WTC11 (cell line): Measurements from ENCODE around the gene TADA2A. TPM values are rescaled to one million over a fixed set of nuclear protein-coding genes. Genes with fewer than 3 reads are reported as not detected.

ENCODE experiments used
- ATAC-seq: fragments of 200-7000 bp; cut with Tn5 transposase; 2 replicates; pipeline ENCODE4 v1.10.0; 2021; ENCODE audit warnings: mild to moderate bottlenecking, moderate library complexity
- CTCF ChIA-PET: fragments of 300-600 bp; sonication (Branson Sonifier 250); formaldehyde crosslinking; loops from one replicate; lab custom pipeline; 2021; ENCODE audit warnings: antibody characterized with exemption; lab: Charles Lee
- POLR2A ChIA-PET: fragments of 350-600 bp; sonication (Branson Sonifier 250); formaldehyde crosslinking; loops from one replicate; lab custom pipeline; 2021; ENCODE audit warnings: antibody characterized with exemption; lab: Charles Lee
- DNase-seq: peaks from one replicate; pipeline ENCODE4 v3.0.0; 2021; ENCODE audit warnings: low spot score
- H3K27ac Mint-ChIP-seq: 2 replicates; pipeline ENCODE4 v1.8.0; 2021; ENCODE audit warnings: mixed read lengths
- H3K27me3 Mint-ChIP-seq: 2 replicates; pipeline ENCODE4 v1.8.0; 2021; ENCODE audit warnings: low read depth, mild to moderate bottlenecking, moderate library complexity, mixed read lengths
- H3K36me3 Mint-ChIP-seq: 2 replicates; pipeline ENCODE4 v1.8.0; 2021; ENCODE audit warnings: mixed read lengths
- H3K4me1 Mint-ChIP-seq: 2 replicates; pipeline ENCODE4 v1.8.0; 2022; ENCODE audit warnings: mixed read lengths
- H3K4me3 Mint-ChIP-seq: 2 replicates; pipeline ENCODE4 v1.8.0; 2021; ENCODE audit warnings: mild to moderate bottlenecking, moderate library complexity, mixed read lengths
- H3K9me3 Mint-ChIP-seq: 2 replicates; pipeline ENCODE4 v1.8.0; 2021; ENCODE audit warnings: mixed read lengths
- CTCF ChIP-seq: fragments of 200-600 bp; IDR thresholded peaks from 2 replicates; pipeline ENCODE4 v1.8.0; 2022; ENCODE audit warnings: antibody characterized with exemption
- SMAD3 ChIP-seq: sonication (generic); formaldehyde crosslinking; IDR thresholded peaks from 2 replicates; pipeline ENCODE4 v1.8.0; 2022; ENCODE audit warnings: missing genetic modification reagents, mild to moderate bottlenecking, borderline replicate concordance
- total RNA-seq: library from RNA; stranded (reverse); gene quantifications from 3 replicates; pipeline ENCODE4 v1.2.3, GENCODE V29; 2021

Gene TADA2A
- total RNA-seq, 1 experiment from 2014 or later: 16.5 TPM

- H3K9me3 Mint-ChIP-seq: no peaks in the 10 kb centered on the region
- TF ChIP-seq CTCF: peak; percentile 47
- TF ChIP-seq SMAD3: no peak
- no peaks in the 10 kb centered on the region; the same call in 1 of the 2 replicates for H3K27me3 Mint-ChIP-seq
- peaks cover 9% of the 10 kb centered on the region for H3K36me3 Mint-ChIP-seq
- no peak overlapping the region for H3K4me3 Mint-ChIP-seq
- H3K27ac Mint-ChIP-seq: peak overlapping the region; percentile 26; the same call in 1 of the 2 replicates
- no peaks in the 10 kb centered on the region for H3K4me1 Mint-ChIP-seq
- ChIA-PET CTCF (interaction anchor here (0.6 to 2.0 kb wide), 24 partner anchors 11 to 317 kb away, joined by 3 to 21 read pairs (median 4); partner anchors contain the start of gene SYNRG), POLR2A (interaction anchor here (0.7 kb wide), 1 partner anchor 85 kb away, joined by 3 read pairs; no protein-coding TSS in a partner anchor)
- ATAC-seq: peak; percentile 92
- DNase-seq: no peak
Observed at GRCh38 chr17:37527249-37527851, 120.7 kb downstream of the TADA2A start.

Other genes with a start within 250 kb of the TADA2A start
- not detected in 3 replicates for gene C17orf78, start 30.9 kb upstream of the TADA2A start, total RNA-seq
- 167 to 177 TPM (median 173 TPM) in 3 replicates for gene ACACA, start 50 bp upstream of the TADA2A start, total RNA-seq
- gene DUSP14, start 83.0 kb downstream of the TADA2A start, total RNA-seq: 18.2 to 22.4 TPM (median 18.9 TPM) in 3 replicates
- gene SYNRG, start 202.5 kb downstream of the TADA2A start, total RNA-seq: 28.6 to 31.3 TPM (median 30.0 TPM) in 3 replicates
- 29.8 to 31.9 TPM (median 30.6 TPM) in 3 replicates for gene DDX52, start 236.6 kb downstream of the TADA2A start, total RNA-seq